Breast epithelium (tissue), 3 donors: ENCODE results near the gene HSPA1B.

Source experiments
- CTCF ChIP-seq, 3 donors: fragments of 450-650 bp; IDR thresholded peaks; one replicate each; pipeline ENCODE4 v1.5.1; 2016 to 2017; ENCODE audit warnings: antibody characterized with exemption in 3 of 3, mild to moderate bottlenecking in 3 of 3, moderate library complexity in 3 of 3
- POLR2A ChIP-seq: fragments of 450-650 bp; IDR thresholded peaks from one replicate; pipeline ENCODE4 v1.6.1; 2016; ENCODE audit warnings: antibody characterized with exemption, mild to moderate bottlenecking, moderate library complexity

- no peak for TF ChIP-seq CTCF (IDR thresholded peaks at IDR 0.05)
- TF ChIP-seq POLR2A = no peak
Observed at GRCh38 chr6:31850765-31851484, 23.4 kb downstream of the HSPA1B start.
